HG02885 (cell line): ENCODE measurements around the gene DMAP1.

ENCODE experiments used
- ATAC-seq: cut with Tn5 transposase; IDR thresholded peaks from one replicate; pipeline ENCODE4 v1.9.1; 2021; ENCODE audit warnings: mild to moderate bottlenecking; ENCODE audit not compliant: unreplicated experiment, poor library complexity

Gene DMAP1

DNA sequence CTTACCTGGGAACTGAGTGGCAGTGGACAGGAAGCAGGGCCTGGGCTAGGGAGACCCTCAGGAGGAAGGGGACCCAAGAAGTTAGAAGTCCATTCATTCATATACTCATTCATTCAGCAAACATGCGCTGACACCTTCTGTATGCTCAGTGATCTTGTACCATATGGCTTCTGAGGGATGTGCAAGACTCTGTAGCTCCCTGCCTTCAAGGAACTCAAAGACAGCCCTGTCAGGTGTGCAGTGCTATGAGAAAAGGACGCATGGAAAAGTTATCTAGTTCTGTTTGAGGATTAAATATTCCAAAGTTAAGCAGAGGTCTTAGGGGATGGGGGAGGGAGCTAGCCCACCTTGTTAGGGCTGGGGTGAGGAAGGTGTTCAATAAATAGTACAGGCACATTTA lies 12.5 kb downstream of the DMAP1 start:
- ATAC-seq = no peak

DNA sequence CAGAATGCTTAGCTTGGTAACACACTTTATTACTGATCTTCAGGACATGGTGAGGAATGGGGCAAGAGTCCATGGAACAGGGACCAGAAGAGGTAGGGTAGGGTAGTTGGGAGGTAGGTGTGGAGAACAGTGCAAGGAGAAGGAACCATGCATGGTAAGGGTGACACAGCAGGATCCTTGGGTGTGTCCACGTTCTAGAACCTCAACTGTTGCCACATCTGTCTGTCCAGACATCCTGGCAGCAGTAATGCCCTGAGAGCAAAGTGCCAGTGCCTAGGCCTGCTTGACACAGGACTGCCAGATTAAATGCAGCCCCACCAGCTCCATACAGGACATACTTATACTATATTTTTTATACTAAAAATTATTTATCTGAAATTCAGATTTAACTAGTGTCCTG lies 13.9 kb downstream of the DMAP1 start:
- ATAC-seq = no peak

DNA sequence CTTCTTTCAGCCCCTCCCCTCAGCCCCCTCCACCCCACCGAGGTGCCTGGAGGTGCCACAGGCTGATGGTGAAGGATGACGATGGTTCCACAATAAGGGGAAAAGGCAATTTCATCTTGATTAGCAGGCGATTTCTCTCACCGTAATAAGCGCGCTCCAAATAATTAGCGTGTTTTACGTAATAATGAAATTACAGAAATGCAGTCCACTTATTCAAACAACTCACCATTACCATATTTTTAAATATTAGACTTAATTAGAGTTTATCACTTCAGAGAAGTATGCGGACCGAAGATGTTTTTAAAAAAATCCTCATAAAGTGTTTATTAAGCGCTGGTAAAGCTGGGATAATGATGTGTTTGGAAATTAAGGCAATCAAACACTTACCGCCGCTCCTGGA lies 14.9 kb downstream of the DMAP1 start:
- no peak for ATAC-seq

DNA sequence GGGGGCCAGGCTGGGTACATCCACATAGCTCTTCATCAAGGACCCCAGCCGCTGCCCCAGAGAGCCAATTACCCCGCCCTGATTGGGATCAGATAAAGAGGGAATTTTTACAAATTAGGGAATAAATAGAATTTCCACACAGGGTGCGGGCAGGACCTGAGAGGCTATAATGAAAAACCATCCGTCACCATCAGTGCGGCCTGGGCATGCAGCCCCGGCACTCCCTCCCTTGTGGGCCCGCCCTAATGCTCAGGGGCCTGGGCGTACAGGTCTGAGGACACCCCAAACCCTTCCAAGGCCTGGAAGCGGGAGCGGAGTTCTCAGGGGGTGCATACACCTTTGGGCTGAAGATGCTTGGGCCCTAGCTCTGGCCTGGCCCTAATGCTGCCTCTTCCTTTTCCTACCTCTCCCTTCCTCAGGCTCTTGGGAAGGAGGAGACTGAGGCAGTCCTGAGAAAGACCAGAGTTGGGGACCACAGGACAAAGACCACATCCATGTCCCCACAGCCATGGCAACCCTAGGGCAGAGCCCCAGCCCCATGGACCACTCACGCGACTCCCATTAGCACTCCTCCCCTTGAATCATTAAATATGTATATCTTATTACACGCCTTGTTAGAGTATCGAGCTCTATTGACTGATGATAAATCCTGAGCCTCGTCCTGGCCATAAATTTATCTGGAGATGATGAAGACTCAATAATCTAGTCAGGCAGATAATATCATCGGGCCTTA lies 16.3 kb downstream of the DMAP1 start:
- no peak for ATAC-seq

DNA sequence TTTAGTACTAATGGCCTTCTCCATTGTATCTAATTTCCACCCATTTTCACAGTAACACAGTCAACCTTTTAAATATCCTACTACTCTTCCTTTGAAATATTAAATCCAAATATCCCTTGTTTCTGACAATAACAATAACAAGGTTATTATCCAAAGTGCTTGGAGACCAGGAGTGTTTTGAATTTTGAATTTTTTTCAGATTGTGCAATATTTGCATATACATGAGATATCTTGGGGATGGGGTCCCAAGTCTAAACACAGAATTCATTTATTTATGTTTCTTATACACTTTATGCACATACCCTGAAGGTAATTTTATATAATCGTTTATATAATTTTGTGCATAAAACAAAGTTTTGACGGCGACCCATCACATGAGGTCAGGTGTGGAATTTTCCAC lies 17.5 kb downstream of the DMAP1 start:
- no peak for ATAC-seq

DNA sequence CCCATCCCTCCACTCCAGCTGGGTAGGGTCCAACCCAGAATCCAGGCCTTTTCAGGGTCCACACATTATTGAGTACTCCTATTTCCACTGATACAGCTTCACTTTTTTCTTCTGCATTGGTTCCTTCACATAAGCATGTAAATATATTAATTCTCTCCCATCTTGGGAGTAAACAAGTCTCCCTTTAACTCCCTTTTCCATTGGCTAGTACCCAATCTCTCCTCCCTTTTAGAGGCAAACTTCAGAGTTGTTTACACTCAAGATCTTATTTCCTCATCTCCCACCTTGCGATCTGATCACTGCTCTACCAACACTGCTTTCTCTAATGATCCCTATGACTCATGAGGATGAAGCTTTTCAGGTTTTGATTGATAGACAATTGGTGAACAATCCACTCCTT lies 20.3 kb downstream of the DMAP1 start:
- no peak for ATAC-seq

DNA sequence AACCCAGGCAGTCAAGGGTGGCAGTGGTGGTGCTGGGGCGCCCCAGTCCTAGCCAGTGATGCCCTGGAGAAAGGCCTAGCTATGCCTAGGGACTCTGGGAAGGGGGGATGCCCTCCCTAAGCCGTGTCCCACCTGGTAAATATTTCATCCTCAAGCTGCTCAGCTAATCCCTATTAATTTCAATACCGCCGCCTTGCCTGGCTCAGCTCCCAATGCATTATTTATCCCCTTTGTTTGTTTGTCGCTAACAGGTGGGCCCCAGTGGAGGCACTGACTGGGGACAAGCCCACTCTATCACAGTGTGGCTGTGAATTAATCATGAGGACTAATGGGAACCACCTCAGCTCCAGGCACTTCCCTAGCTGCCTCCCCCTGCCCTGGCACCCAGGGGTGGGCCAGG lies 22.5 kb downstream of the DMAP1 start:
- ATAC-seq = no peak

DNA sequence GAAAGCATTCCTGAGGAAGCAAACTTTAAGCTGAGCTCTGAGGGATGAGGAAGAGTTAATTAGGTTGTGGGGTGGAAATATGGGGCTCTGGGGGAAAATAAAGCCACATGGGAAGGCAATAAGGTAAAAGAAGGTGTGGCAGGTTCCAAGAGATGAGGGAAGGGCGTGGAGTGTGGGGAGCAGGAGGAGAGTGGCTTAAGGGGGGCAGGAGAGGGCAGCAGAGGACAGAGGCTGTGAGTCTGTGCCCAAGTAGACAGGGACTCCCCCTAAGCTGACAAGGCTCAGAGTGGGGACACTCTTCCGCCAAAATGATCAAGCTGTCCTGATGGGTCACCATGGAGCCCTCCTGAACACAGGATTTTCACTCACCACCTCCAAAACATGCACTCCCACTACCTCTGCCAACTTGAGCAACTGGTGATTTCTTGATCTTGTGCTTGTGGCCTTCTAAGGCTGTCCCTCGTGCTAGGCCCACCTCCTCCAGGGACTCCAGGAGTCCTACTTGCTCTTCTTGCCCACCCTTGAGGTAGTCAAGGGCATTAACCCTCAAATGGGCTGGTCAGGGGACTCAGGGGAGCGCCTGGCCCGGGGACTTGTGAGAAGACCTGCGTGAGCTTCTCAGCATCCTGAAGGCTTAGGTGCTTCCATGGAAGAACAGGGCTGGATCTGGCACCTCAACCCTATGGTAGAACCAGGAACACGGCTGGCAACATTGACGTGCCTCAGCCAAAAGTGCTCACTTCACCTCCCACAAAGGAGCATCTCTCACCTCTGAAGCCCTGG lies 23.4 kb downstream of the DMAP1 start:
- no peak for ATAC-seq

DNA sequence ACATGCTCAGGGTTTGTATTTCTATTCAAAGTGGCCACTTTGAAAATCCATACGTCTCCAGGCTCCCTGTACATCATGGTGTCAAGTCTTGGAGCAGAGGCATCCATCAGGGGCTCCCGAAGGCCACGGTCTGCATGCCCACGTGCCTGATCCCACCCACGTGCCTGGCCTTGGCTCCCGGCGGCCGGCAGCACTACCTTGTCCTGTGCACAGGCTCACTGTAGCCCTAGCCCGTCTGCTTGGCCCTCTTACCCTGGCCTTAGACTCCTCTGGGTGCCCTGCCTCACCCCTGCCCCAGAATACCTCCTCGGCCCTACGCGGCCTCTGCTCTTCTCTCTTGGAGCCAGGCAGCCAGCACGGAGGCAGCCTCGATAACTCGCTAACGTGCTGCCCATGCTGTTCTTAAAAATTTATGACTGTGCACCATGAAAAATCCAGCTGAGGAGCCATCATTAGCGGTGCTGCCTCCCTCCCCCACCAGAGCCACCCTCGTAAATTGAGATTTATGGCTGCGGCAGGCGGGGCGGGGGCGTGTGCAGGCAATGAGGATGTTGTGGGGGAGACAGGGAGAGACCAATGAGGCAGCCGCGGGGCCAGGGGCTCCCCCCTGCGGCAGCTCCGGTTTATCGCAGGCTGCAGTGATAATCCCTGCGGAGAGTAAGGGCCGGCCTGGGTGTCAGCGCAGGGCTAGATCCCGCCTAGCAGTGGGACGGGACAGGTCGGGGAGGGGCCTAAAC lies 24.6 kb downstream of the DMAP1 start:
- ATAC-seq = peak; percentile 58

DNA sequence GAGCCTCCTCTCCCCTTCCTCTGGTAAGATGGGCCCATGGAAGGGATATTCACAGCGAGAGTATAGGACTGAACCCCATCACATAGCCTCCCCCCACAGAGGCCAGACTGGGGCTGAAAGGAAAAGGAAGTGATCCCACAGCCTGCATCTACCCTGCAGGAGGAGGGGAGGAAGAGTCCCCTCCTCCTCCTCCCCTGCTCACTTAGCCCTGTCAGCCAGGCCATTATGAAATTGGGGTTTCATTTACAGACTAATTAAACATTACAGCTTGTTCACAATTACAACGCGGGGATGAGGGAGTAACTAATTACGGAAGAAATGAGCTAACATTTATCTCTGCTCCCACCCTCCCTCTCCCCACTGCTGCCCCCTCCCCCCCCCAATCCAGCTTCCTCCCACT lies 25.4 kb downstream of the DMAP1 start:
- ATAC-seq = no peak

DNA sequence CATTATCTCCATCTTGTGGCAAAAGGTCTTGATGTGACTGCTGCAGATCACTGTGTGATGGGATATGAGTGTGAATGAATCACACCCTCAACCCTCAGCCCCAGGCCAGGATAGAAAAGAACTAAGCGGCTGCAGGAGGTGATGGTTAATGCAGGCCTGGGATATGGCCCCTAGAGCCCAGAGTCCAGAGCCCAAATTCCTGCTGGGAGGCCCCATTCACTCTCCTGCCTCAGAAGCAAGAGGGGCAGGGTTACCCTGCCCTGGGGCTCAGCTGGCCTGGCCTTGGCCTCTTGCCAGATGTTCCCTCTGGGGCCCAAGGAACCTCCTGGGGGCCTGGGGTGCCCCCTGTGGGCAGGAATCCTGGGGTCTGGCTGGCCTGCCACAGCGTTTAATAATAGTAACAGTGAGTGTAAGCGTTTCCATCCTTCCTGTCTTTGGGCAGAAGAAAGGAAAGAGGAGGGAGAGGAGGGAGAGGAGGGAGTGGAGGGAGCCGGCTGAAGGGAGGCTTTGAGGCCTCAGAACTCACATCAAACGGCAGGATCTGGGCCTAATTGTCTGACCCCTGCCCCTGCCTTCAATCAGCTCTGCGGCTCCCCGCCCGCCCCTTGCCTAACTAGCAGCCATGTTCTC lies 26.2 kb downstream of the DMAP1 start:
- ATAC-seq = no peak

DNA sequence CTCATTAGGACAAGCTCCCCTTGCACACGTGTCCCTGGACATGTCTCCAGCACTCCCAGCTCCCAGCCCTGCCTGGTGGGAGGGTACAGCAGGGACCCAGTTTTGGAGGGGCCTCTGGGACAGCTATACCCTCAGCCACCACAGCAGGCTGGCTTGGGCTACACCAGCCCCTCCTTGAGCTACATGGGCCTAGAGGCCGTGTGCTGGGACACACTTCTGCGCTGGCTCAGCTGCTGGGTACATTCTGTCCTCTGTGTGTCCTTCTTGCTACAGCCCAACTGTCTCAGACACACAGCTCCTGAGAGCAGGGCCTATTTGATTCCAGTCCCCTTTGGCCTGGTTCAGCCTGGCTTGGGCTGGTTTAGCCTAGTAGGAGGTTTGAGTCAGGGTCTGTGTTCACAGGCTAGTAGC lies 26.7 kb downstream of the DMAP1 start:
- ATAC-seq = no peak

DNA sequence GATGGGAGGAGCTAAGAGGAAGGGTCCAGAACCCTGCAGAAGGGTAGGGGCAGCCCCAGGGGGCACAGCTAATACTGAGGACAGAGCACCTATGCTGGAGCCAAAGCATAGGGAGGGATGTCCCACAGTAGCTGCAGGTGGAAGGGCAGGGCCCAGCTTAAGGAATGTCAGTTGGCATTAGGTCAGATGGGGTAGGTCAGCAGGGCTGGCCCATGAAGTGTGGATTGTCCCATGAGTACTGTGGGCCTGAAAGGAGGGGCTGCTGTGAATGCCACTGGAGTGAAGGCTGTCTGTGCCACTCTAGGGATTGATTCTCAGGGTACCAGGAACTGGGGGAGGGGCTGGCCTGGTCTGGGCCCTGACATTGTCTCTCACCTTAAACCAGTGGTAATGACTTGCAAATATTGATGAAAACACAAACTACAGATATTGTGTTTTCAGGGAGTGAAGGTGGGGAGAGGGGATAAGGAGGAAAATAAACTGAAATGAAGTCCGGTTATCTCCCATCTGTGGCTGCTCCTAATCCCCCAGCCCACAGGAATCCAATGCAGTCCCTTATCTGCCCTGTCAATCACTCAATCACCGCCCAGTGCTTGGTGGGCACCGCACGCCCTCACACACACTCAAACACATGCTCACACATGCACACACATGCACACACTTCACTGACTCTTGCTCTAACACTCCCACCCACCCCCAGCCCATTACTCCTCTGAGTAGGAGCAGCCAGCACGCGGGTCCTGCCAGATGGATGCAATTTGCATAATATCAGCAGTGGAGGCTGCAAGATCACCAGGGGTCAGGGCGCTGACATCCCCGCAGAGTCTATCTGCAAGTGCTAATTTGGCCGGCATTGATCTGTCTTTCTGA lies 27.8 kb downstream of the DMAP1 start:
- ATAC-seq = no peak

DNA sequence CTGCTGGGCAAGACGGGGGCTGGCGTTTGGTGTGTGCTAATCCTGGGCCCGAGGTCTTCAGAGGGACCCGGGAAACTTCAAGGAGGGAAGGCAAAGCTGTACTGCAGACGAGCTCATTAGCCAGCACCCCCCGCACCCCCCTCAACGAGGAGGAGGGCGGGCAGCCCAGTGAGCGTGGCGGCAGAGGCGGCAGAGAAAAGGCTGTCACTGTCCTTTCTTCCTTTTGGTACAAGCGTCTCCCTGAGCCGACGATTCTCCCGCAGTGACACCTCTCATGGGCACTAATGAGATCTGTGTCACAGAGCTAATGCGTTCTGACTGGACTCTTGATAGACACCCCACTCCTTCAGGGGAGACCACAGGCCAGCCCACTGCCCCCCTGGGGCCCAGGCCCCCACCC lies 29.5 kb downstream of the DMAP1 start:
- ATAC-seq = no peak

DNA sequence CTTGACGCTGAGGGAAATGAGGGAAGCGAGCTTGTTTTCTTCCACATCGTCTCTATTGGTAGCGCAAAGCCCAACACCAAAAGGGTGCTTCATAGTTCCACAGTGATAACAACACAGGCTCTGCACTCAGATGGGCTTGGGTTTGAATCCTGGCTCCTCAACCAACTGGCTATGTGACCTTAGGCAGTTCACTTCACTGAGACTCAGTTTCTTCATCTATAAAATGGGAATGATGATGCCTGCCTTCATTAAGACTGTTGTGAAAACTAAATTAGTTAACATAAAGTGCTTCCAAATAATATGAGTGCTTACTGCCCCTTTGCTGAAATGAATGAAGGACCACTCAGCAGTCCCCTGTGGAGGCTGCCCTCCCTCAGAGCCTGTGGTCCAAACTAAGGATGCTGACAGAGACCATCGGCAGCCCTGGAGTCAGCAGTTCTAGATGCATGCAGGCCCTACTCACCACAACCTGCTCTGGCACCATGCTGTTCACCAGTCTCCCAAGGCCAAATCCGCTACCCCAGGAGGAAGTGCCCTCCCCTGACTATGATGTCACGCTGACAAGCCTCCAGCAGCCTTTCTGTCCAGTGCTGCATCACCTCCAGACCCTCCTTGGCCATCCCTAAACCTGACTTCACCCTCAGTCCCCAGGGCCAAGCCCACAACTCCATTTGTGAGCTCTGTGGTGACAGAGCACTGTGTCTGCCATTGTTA lies 30.7 kb downstream of the DMAP1 start:
- no peak for ATAC-seq

DNA sequence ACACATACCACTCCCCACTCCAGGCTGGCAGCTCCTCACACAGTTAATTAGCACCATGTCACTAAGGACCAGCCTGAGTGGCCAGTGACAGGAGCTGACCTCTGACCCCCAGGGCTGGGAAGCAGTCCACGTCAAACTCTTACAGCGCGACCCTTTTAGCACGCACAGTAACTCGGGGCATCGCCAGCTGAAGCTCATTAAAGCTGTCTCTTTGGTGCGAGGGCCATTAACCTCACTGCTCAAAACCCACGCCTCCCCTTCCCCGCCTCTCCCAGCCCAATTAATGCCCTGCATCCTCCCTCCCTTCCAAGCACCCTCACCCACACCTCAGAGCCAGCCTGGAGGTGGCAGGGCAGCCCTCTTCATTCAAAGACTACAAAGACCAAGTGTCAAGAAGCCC lies 31.7 kb downstream of the DMAP1 start:
- ATAC-seq = no peak

DNA sequence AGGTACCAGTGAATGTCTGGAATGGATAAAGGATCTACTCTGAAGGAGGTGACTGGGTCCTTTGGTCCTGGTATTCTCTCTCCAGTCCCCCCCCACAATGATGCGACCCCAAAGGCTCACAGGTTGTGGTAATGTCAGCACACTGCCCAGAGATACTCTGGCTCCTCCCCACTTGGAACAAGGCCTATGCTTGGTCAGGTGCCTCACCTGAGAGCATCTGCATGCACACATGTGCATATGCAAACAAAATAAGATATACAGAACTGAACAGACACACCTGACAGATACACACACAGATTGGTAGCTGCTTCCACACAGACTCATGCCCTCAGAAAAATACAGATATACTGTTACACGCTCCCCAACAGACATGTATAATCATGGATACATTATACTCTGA lies 33.5 kb downstream of the DMAP1 start:
- no peak for ATAC-seq

DNA sequence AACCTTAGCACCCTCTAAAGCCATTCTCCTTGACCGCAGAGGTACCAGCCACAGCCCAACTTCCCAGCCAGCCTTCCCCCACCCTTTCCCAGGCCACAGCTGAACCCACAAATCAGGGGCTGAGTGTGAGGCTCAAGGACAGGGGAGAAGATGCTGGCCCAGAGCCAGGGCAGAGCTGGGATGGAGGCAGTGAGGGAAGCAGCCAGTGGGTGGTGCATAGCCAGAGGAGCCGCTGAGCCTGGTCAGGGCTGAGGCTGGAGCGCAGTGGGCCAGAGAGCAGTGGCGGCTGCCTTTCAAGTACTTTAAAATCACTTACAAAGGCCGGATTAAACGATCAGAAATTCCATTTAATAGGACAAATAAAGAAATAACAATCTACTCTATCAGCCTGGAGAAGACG lies 36.3 kb downstream of the DMAP1 start:
- ATAC-seq = no peak

DNA sequence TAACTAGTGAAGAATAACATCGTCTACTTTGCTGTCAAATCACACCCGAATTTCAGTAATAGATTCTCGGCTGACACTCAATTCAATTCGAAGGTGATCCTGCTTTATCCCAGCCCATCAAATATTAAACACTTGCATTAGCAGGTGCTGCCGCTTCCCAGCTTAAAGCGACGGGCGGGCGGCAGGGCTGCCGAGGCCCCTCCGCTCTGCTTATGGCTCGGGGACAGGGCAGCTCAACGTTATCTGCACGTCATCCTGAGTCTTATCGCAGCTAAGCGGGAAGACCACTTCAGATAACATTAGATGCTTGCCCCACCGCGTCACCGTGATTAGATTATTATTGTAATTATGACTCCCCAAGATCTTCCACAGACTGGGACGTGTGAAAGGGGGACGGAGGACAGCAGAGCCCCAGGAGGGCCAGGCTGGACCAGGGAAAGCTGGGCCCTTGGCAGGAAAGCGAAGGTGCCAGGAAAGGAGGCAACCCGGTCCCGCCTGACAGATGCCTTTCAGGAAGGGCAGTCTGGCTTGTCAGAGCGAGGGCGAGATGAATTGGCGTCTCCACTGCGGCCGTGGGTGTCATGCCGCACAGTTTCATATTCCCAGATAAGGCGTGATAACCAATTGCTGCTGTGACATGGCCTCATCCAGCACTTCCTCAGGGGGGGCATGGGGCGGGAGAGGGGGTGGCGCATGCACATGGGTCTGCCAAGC lies 37.0 kb downstream of the DMAP1 start:
- no peak for ATAC-seq
